HK-2 (cell line): ENCODE results near the gene GAS6.
"Not testable (repeated sequence)": the region's sequence is repeated elsewhere in the genome, so short reads cannot be mapped to it uniquely, and the experiment has no call there.

Source experiments
- DNase-seq: peaks from one replicate; pipeline ENCODE4 v3.0.0-alpha.2; 2018; ENCODE audit not compliant: unreplicated experiment

Gene GAS6

GRCh38 chr13:113791226-113791625 lies 72.7 kb downstream of the GAS6 start:
- no peak for DNase-seq

DNA sequence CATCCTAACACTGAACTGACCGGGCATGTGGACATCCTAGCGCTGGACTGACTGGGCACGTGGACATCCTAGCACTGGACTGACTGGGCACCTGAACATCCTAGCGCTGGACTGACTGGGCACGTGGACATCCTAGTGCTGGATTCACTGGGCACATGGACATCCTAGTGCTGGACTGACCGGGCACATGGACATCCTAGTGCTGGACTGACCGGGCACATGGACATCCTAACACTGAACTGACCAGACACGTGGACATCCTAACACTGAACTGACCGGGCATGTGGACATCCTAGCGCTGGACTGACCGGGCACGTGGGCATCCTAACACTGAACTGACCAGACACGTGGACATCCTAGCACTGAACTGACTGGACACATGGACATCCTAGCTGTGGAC lies 73.9 kb downstream of the GAS6 start:
- not testable (repeated sequence) for DNase-seq

GRCh38 chr13:113789167-113789566 lies 74.7 kb downstream of the GAS6 start:
- DNase-seq: no peak

- DNase-seq: no peak
These were observed 75.3 kb downstream of the GAS6 start for GRCh38 chr13:113788413-113789135.

DNA sequence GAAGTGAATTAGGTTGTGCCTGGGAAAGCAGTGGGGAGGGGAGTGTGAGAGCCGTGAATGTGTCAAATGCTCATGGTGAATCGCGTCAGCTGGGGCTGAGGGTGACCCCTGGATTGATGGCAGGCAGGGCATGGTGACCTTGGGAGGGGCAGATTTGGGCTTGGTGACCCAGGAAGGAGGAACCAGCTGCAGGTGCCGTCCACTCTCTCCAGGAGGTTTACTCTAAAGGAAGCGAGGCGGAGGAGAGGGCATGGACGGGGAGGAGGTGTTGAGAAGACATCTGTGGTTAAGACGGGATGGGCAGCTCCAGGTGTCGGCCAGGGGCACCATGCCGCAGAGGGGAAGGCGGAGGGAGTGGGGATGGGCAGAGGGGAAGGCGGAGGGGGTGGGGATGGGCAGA lies 76.2 kb downstream of the GAS6 start:
- no peak for DNase-seq

- DNase-seq: no peak
These were observed 77.5 kb downstream of the GAS6 start for GRCh38 chr13:113786262-113786841.

DNA sequence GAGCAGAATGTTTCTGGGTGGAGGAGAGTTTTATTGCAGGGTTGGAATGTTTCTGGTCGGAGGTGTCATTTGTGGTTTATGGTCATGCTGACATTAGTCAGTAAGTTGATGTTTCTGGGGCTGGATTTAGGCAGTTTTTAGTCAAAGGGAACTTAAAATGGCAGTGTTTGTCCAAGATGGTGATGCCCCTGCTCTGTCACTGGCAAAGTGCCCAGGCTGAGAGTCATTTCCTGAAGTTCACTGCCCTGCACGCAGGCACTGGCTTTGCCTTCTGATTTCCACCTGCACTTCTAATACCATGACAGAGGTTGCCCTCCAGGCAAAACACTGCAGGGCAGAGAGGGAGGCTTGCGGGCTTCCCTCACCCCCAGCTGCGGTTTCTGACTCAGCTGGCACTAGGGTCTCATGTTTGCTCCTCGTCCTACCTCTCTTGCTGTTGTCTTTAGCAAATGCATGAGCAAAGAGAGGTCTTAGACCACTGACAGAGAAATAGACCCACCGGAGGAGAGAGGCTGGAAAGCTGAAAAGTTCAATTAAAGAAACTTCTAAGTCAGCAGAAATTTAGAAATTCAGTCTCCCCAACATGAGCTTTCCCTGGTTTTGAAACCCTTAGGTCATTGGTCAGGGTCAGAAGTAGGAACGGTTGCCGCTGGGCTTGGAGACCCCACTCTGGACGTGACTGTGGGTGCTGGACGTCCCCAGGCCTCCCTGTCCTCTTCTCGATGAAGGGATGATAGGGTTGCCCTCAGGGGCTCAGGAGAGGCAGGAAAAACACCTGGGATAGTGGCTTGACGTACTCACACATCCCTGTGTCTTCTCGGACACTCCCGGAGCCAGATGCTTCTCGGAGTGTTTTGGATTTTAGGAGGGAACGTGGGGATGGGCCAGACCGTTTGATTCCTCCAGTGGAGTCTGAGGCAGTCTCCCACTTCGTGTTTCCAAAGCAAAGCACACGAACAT lies 78.5 kb downstream of the GAS6 start:
- peak; percentile 74 for DNase-seq

DNA sequence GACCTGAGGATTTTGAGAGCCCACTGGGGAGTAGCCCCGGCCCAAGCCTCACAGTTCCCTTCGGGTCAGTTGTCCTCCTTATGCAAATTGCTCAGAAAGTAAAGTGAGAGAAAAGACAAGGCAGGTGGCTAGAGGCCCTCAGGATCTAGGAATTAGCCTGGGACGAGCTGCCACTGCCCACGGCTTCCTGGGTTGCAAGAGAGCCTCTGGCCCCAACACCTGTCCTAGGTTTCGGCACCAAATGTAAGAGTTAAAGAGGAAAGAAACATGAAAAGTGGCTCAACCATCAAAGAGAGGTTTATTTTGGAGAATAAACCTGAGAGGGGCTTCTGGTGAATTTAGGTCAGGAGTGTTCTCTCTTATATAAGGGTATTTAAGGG lies 79.2 kb downstream of the GAS6 start:
- no peak for DNase-seq

GRCh38 chr13:113783966-113784644 lies 79.8 kb downstream of the GAS6 start:
- DNase-seq: no peak

- DNase-seq: no peak
These were observed 80.5 kb downstream of the GAS6 start for GRCh38 chr13:113783200-113783881.

- DNase-seq: no peak
These were observed 81.4 kb downstream of the GAS6 start for GRCh38 chr13:113782472-113782871.

- DNase-seq: no peak
These were observed 82.3 kb downstream of the GAS6 start for GRCh38 chr13:113781571-113781970.

- DNase-seq: no peak
These were observed 86.3 kb downstream of the GAS6 start for GRCh38 chr13:113777311-113778260.

DNA sequence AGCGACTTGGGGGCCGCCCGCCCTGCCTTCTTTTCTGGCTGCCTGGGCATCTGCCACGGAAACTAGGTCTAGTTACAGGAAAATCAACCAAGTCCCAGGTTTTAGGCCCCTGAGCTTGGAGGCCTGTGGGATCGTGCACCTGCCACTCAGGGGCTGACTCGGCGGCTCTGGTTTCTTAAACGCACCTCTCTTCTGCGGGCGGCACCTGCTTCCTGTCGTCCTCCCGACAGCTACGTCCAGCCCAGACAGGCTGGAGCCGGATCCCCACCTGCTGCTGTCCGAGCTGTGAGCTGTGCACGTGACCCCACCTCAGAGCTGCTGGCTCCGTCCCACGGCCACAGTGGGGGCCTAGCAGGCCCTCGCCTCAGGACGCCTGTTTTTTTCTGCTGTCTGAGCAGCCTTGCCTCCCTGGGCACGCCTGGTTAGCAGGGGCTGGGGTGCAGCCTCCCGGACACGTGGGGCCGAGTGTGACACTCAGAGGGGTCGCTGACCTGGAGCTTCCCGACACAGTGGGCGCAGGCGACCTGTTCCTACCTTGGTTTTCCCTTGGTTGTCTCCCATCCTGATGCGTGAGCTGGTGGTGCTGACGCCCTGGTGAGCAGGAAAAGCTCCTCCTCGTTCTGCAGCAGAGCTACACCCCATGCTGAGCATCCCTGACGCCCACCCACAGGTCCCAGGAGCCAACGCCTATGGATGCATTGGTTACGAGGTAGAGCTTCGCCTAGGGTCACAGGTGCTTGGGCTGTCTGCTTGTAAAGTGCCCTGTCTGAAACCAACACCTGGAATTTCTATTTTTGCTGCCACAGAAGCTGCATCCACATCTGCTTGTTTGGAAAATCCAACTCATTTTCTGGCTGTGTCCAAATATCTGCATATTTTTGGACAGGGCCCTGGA lies 87.4 kb downstream of the GAS6 start:
- no peak for DNase-seq

GRCh38 chr13:113775451-113776145 lies 88.3 kb downstream of the GAS6 start:
- DNase-seq: no peak

DNA sequence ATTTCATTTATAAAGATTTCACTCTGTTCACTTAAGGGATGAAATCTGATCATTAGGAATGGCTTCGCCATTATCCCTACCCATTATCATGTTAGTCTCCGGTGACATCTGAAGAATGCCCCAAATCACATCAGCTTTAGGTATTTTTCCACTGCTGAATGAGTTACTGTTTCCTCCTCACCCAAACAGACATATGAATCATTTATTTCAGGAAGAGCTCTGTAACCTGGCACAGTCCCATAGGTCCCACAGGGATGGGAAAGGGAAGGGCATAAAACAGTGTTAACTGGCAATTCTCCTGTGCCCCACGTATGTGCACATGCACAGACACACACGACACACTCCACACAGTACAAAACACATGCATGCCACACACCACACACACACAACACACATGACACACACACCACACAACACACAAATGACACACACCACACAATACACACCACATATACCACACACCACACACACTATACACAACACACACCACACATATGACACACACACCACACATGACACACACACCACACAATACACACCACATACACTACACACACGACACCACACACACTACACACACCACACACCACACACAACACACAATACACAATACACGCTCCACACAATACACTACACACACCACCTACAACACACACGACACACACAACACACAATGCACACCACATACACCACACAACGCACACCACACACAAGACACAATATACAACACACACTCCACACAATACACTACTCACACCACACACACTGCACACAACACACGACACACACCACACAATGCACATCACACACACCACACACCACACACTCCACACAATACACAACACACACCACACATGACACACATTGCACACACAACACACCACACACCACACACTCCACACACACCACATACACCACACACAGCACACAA lies 89.4 kb downstream of the GAS6 start:
- no peak for DNase-seq

GRCh38 chr13:113771709-113772331 lies 92.1 kb downstream of the GAS6 start:
- no peak for DNase-seq
